ENCODE results near the gene POLD2.
A peak's percentile ranks its signal among the peaks of the same experiment; 100 is the strongest.

The POLD2 gene

DNA sequence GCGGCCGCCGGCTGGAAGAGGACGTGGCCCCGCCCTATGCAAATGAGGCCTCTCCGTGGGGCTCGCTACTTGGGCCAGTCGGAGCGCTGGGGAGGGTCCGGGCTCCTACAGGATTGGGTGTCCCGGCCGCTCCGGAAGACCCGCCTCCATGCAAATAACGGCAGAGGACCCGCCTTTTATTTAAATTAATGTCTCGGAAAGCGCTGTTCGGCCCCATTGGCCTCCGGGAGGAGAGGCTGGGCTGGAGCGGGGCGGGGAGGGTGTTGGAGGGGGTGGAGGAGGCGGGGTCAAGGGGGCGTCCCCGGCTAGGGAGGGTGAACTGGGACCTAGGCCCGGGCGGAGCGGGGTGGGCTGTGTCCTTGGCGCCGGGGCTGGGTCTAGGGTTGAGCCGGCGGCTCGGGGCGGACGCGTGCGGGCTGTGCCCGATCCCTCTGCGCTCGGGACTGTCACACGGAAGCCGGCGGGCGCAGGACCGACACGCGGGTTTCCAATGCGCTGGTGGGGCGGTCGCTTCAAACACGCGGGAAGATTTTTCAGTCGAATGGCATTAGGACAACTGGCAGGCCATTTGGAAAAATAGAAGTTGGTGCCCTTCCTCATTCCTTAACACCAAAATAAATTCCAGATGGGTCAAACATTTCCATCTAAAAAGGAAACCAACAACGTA, 40.7 kb downstream of the POLD2 start:
- peak; percentile 96 to 98 for DNase-seq (ENCODE audit: low read depth in 2 of 2)

DNA sequence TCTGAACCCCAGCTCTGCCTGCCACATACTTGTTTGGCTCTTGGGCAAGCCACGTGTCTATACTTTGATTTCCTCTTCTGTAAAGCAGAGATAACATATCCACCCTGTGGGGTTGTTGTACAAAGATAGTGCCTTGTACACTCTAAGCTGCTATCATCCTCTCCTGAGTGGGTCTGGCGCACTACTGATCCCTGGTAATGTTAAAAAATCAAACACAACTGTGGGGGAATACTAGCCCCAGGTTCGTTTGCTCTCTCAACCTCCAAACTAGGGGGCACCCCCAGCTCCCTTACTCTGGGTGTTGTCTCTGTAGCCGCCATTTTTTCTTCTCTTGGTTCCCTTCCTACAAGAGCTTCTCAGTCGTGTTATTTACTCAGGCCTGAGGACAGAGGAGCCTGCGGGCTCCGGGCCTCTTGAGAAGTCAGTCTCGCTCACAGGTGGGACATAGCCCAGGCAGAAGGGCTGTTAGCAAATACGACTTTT, 42.0 kb downstream of the POLD2 start:
- DNase-seq (ENCODE audit: low read depth in 2 of 2), result no peak

DNA sequence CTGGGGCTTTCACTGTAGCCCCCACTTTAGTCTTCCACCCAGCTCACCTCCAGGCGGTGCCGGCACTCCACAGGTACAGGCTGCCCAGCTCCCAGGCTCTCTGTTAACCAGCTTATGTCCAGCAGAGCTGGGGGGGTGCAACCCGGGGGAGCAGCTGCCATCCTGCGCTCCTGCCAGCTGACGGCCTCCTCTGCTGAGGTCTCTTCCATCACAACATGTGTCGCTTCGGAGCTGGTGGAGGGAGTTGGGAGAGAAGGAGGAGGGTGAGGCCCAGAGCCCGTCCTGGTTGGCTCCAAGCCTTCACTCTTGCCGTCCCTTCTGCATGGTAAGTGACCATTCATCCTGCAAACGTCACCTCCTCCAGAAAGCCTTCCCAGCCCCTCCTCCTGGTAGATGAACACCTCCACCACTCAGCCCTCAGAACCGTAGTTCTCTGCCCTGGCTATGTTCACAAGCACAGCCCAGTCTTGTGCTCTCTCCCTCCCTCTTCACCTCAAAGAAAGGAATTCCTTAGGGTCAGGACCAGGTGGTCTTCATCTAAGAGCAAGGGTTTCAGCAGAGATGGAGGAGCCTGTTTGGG, 42.6 kb downstream of the POLD2 start:
- no peak for DNase-seq (ENCODE audit: low read depth in 2 of 2)

DNA sequence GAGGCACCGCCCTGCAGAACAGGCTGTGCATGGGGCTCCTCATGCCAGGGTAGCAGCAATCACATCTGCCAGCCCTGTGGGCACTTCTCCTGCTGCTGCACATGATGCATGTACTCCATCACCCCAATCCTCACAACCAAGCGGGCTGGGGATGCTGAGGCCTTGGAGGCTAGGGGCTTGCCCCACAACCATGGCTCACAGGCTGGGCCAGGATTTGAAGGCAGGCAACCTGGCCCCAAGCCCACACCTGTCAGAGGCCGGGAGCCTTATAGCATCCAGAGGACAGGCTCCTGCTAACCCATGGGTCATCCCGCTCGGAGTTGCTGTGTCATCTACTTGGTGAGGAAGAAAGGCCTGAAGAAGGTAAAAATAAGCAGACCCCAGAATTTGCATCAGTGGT, 43.2 kb downstream of the POLD2 start:
- DNase-seq (ENCODE audit: low read depth in 2 of 2), result no peak

DNA sequence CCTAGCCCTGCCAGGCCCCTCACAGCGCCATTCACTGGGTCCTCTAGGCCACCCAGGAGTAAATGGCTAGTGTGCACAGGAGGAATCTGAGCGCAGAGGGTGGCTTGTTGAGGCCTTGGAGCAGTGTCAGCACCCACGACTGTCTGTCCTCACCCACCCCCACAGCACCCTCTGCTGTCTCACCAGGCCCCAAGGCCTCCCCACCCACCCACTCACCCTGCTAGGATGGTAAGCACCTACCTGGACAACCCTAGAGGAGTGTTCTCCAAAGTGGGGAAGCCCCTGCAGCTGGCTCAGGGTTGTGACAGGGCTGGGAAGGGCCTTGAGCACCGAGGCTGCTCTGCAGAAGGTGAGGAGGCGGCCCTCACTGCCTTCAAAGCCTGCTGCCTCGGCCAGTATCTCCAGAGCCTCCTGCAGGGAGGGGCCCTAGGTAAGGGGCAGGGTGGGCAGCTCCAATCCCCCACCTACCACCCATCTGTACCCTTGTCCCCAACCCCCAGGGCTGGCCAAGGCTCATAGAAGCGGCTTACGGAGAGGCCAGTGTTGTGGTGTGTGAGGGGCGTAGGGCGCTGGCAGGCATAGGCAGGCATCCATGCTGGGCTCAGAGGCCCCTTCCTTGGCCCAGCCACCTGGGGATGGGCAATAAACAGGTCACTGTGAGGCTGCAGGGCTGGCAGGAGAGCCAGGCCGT, 43.9 kb downstream of the POLD2 start:
- no peak for DNase-seq (ENCODE audit: low read depth in 2 of 2)

DNA sequence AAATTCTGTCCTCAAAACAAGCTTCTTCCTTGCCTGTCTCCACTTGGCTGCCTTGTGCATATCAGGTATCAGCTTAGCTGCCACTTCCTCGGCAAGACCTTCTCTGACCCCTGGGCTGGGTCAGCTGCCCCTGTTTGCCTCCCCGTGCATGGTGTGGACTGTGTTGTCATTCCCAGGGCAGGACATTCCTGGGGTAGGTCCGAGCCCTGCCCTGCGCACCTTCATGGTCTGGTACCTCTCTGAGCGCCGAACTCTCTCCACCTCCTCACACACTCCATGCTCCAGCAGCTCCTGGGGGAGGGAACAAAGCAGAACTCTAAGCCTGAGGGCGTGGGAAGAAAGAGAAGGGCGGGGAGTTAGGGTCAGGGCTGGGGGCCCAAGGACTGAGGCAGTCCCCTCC, 44.8 kb downstream of the POLD2 start:
- no peak for DNase-seq (ENCODE audit: low read depth in 2 of 2)

DNA sequence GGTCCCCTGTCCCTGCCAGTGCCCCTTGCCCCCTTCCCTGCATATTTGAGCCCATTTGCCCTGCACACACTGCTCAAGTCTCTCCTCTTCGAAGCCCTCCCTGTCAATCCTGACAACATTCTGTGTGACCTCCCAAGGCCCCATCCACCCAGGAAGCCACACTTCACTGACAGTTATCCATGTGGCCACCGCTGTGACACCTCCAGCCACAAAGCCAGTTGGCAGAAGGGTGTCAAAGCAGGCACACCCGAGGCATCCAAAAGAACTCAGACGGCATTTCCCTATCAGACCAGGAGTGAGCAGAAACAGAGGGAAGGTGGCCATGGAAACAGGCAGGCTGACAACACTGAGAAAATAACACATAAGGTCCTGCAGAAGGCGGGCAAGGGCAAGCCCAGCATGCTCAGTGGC, 45.7 kb downstream of the POLD2 start:
- no peak for DNase-seq (ENCODE audit: low read depth in 2 of 2)

DNA sequence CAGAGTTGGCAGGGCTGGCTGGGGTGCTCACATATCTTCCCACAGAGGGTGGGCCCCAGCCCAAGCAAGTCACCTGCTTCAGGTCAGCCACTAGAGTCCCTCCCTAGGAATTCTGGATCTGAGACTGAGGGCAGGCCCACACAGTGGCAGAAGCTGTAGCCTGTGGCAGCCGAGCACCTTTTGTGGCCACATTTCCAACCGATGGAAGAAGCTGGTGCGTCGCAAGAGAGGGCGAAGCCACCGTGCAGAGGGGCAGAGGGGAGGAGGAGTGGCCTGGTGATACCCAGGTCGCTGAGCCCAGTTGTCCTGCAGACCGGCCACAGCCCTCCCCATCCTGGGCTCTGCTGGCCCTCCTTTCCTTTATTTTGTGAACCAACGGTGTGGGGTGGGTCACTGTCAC, 46.3 kb downstream of the POLD2 start:
- no peak for DNase-seq (ENCODE audit: low read depth in 2 of 2)

DNA sequence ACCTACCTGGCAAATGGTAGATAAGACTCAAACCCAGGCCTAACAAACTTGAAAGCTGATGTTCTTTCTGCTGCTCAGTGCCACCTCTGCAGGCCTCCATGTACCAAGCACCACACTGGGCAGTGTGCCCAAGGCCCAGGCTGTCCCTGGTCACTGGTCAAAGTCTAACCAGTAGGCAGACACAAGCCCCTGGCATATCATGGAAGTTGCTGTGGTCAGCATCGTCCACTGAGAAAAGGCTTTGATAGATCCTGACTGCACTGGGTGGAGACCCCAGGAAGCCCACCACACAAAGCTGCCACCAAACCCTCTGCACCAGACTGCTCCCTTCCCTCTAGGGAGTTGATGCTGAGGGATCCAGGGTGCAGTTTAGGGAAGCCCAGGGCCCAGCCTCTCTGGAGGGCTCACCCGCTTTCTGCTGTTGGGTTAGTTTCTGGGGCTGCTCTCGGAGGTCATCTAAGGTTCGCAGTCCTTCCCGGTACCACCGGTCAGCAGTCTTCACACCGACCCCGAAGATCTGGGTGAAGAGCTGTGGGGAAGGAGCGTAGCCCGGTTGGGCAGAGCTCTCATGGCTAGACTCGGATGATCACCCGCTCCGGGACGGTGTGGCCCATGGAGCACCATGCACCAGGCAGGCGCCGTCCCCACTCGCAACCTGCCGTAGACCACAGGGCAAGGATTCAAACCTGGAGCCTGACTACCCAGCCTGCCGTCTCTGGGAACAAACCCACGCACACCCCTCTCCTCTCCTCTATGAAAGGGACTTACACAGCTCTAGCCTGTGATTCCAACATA, 47.0 kb downstream of the POLD2 start:
- DNase-seq (ENCODE audit: low read depth in 2 of 2), result no peak

DNA sequence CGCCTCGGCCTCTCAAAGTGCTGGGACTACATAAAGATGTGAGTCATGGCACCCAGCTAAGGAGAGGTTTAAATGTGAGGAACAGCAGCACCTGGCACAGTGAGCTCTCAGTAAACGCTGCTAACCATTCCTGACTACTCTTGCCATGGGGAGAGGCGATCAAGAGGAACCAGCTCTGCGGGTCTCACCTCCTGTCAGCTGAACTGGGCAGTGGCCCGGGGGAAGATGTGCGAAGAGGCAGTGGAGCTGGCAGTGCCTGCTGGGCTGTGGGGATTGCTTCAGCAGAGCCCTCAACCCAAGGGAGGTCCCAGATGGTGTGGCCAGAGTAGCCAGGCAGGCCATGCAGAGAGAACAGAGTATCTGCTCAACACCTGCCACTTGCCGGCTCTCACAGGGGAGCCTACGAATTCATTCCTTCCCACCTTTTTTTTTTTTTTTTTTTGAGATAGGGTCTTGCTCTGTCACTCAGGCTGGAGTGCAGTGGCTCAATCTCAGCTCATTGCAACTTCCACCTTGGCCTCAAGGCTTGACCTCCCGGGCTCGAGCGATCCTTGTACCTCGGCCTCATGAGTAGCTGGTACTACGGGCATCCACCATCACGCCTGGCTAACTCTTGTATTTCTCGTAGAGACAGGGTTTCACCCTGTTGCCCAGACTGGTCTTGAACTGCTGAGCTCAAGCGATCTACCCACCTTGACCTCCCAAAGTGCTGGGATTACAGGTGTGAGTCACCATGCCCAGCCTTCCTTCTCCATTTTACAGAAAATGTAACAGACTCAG, 47.9 kb downstream of the POLD2 start:
- DNase-seq (ENCODE audit: low read depth in 2 of 2), result no peak

DNA sequence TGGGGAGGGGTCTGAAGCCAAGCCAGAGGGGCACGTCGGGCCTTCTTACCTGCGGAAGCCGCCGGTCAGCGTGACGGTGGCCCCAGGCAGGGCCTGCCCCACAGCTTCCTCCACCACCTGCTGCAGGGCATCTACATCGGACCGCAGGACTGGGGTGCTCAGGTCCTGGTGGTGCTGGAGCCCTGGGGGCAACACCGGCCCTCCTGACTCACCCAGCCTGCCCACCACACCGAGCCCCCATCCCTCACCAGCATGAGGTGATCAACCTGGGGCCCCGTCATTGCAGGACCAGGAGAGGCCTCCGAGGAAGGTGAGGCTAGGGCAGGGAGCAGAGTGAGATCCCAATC, 49.0 kb downstream of the POLD2 start:
- DNase-seq (ENCODE audit: low read depth in 2 of 2), result no peak

DNA sequence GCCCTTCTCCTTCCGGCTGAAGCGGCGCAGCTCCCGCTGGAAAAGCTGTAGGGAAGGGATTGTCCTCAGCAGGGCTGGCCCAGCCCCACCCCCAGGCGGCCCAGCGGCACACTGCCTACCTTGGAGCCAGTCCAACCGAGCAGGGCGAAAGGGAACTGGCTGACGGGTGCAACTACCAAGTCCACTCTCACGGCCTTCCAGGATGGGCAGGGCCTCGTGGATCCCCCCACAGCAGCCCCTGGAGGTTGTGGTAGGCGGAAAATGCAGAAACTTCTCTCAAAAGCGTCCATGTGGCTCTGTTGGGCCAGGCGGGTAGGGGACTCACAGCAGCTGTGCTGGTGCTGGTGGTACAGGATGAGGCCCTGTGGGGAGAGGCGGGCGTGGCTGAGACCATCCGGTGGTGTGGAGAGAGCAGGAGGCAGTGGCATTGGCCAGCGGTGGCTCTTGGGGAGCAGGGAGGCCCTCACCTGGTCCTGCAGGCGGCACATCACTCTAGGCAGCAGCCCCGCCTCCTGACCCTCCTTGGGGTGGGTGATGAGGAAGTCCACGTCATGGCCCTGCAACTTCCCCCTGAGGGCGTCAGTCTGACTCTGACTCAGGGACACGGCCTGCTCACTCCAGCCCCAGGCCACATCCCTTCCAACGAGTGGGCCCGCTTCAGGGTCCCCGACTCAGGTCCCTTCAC, 49.5 kb downstream of the POLD2 start:
- no peak for DNase-seq (ENCODE audit: low read depth in 2 of 2)

DNA sequence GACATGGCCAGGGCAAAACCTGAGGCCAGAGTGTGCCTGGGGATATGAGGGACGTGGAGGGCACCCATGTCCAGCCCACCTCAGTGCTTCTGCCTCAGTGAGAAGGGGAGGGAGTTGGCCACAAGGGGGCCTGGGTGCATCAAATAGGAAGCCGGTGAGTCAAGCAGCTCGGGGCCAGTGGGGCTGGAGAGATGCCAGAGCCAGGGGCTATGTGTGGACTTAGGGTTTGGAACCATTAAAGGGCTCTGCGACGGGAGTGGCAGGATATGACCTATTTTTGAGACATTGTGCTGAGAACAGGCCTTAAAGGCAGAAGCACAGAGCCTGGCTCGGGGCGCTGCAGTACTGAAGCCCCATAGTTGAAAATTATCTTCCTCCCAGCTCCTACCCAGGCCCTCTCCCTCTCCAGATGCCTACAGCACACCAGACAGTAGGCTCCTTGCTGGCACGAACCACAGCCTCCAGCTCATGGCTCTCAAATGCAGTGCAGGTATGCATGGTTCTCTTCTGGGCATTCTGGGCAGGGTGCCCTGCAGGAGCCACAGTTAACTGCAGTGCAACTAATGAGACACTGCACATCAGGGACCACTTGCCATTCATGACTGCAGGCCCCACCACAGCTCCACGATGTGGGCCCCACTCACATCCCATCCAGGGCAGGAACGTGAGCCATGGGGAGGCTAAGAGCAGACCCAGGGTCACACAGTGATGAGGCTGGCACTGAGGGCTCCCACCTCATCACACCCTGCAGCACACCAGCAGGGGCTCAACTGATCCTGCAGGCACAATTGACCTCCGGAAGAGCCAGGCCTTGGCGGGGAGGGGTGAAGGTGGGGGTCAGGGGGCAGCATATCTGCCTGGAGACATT, 50.8 kb downstream of the POLD2 start:
- DNase-seq (ENCODE audit: low read depth in 2 of 2), result no peak

DNA sequence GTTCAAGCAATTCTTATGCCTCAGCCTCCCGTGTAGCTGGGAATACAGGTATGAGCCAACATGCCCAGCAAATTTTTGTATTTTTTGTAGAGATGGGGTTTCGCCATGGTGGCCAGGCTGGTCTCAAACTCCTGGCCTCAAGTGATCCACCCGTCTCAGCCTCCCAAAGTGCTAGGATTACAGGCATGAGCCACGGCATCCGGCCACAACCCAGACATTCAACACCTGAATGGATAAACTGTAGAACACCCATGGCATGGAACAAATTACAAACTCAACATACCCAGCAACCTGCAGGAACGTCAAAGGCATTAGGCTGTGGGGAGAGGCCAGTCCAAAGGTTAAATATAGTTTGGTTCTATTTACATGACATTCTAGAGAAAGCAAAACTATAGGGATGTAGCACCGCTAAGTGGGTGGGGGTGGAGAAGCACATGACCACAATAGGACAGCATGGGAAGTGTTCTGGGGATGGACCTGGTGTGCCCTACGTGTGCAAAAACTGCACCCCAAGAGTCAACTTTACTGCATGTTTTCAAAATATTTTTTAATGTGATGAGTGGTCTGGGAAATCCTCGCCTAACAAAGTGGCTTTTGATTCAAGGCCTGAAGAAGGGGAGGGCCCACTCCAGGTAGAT, 51.5 kb downstream of the POLD2 start:
- no peak for DNase-seq (ENCODE audit: low read depth in 2 of 2)

DNA sequence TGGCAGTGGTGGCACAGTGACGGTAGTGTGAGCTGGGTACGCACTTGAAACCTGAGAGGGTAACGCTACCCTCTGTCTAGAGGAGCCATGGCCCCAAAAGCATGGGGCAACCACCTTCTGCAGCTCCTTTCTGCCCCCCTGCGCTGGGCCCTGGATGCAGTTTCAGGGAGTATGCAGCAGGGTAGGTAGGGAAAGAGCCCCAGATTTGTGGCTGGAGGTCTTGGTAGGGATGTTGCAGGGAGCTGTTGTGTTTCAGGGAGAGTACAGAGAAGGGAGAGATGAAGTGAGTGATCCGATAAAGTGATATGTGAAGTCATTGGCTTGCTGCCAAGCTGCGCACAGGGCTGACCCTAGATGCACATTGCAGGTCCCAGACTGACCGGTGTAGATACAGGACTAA, 55.3 kb downstream of the POLD2 start:
- no peak for DNase-seq (ENCODE audit: low read depth in 2 of 2)

DNA sequence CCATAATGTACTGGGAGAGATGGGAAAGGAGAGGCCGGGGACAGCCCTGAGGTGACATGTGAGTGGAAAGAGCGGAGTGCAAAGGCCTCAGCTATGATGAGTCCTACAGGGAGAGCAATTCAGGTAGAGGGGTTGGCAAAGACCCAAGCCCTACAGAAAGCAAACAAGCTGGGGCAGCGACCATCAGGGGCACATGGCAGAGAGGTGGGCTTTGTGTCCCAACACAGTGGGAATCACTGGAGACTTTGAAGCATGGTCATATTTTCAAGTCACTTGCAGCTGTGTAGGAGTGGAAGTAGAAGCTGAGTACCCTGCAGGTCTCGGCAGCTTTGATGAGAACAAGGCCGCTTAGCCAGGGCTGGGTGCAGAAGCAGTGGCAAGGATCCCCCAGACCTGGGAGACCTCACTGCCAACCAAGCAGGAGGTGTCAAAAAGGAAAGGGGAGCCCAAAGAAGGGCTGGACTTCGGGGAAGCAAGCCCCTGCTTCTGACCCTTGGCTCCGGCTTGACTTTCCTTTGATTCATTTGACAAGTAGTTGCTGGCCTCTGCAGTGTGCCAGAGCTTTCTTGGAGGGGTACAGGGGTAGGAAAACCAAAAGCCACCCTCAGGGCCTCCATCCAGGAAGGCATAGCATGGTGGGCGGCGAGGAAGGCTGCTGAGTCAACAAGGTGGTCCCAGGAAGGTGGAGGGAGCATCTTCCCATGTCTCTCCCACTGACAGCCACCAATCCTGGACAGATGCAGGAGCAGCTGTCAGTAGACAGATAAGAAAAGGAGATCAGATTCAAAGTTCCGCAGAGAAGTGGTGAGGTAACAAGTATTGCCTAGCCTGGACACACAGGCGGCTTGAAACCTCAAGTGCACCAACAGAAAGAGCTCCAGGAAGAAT, 56.0 kb downstream of the POLD2 start:
- no peak for DNase-seq (ENCODE audit: low read depth in 2 of 2)

DNA sequence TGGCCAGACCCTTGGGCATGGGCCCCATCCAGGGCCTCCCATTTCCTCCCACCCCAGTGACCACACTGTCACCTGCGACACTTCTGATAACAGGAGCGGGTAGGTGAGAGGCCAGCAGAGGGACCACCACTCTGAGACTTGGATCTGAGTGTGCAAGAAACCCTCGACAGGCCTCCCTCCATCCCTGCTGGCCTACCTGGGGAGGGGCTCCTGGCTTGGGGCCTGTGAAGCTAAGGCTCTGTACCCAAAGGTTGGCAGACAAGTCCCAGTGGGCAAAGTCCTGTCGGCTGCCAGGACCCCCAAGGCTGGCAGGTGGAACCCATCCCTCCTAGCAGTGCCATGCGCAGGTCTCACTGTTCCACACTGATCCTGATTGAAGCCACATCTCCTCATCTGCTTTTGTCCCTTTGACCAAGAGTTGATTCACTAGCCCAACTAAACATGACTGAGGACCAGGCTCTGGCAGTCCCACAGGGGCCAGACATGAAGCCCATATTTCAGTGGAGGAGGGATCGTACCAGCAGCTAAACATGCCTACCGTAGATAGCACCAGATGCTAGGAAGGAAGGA, 56.8 kb downstream of the POLD2 start:
- no peak for DNase-seq (ENCODE audit: low read depth in 2 of 2)

DNA sequence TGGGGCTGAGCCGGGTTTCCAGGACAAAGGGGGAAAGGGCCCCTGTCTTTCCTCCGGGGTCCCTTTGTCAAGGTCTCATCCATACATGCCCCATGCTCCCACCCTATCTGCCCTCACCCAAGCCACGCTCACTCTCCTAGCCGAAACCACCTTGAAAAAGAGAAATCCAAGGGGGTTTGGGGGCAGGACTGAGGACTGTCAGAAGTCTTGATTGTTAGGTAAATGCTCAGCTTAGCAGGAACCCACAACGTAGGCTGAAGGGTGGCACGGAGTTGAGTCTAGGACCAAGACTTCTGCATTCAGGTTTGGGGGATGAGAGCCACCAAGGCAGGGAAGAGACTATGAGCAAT, 57.3 kb downstream of the POLD2 start:
- no peak for DNase-seq (ENCODE audit: low read depth in 2 of 2)

All from stimulated activated CD4-positive, alpha-beta T cell treated with anti-CD3 and anti-CD28 coated beads, Interleukin-12 subunit alpha, Interleukin-12 subunit beta, amount 100 ng/mL, for 24 hours (primary cell).